ENCODE data around the gene CPTP.
A peak's percentile ranks its signal among the peaks of the same experiment; 100 is the strongest.

CPTP gene

DNA sequence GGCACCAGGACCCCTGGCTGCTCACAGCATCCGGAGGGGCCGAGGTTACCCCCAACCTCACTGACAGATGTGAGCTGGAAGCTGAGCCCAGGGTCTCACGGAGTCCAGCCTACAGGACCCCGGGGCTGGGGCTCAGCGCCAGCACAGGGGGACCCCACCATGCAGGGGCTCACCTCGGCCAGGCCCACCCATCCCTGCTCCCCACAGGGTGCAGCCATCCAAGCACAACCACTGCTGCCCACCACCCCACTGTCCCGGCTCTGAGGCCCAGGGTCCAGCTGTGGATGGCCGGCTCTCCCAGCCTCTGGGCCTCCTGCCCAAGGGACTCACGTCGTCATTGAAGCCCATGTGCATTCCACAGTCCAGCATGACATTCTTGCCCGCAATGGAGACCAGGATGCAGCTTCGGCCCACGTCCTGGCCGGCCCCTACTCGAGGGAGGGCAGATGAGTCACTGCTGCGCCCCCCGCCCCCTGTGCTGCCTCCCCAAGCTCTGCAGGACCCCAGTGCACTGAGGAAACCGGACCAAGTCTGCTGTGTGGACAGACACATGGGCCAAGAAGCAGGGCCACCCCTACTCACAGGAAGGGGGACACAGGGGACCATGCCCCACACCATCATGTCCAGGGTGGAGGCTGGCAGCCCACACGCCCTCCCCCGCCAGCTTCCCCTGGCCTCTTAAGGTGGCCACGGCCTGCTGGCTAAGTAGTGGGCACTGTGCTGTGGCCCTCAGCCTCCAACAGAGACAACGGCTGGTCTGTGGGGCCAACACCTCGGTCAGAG is 3.7 kb upstream of the CPTP start:
- no peak for DNase-seq

GRCh38 chr1:1321477-1321876 is 3.1 kb upstream of the CPTP start:
- DNase-seq = no peak

- no peak for DNase-seq
Measured at GRCh38 chr1:1322418-1322817, 2.2 kb upstream of the CPTP start.

GRCh38 chr1:1322952-1323351 is 1.6 kb upstream of the CPTP start:
- DNase-seq = no peak

GRCh38 chr1:1324084-1324523 is 498 bp upstream of the CPTP start:
- DNase-seq = peak; percentile 87

DNA sequence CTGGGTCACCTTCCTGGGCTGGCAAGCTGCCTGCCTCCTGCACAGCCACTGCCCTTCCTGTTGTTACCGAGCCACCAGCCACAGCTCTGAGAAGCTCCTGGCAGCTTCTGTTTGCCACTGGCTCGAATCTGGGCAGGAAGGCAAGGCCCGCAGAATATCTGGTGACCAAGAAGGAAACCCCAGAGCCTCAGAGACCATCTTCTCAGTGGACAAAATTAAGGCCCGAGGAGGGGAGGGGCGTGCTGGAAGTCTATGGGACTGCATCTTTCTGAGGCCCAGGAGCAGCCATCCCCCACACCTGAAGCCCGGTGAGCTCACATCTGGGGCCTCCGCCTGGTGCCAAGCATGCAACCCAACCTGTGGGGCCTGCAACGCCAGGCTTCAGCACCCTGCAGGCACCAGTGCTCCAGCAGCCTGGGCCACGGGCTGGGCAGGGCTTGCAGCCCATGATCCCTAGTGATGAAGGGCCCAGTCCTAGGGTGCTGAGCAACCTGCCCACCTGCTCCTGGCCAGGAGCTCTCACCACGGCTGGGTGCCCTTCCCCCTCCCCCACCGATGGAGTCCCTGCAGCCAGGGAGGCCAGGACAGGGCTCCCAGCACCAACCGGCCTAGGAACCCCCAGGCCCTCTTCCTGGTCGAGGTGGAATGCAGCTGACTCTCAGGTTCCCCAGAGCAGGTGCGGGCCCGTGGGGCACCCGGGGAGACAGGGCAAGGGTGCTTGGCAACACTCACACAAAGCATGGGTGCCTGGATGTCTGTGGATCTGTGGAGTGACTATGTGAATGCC is 879 bp downstream of the CPTP start:
- peak; percentile 76 for DNase-seq

- DNase-seq = no peak
Measured at GRCh38 chr1:1326075-1326605, 1.5 kb downstream of the CPTP start.

DNA sequence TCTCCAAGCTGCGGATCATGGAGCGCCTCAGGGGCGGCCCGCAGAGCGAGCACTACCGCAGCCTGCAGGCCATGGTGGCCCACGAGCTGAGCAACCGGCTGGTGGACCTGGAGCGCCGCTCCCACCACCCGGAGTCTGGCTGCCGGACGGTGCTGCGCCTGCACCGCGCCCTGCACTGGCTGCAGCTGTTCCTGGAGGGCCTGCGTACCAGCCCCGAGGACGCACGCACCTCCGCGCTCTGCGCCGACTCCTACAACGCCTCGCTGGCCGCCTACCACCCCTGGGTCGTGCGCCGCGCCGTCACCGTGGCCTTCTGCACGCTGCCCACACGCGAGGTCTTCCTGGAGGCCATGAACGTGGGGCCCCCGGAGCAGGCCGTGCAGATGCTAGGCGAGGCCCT is 2.7 kb downstream of the CPTP start:
- DNase-seq = no peak

GRCh38 chr1:1328254-1328653 is 3.7 kb downstream of the CPTP start:
- DNase-seq = no peak

- no peak for DNase-seq
Measured at GRCh38 chr1:1329304-1330210, 5.0 kb downstream of the CPTP start.

DNA sequence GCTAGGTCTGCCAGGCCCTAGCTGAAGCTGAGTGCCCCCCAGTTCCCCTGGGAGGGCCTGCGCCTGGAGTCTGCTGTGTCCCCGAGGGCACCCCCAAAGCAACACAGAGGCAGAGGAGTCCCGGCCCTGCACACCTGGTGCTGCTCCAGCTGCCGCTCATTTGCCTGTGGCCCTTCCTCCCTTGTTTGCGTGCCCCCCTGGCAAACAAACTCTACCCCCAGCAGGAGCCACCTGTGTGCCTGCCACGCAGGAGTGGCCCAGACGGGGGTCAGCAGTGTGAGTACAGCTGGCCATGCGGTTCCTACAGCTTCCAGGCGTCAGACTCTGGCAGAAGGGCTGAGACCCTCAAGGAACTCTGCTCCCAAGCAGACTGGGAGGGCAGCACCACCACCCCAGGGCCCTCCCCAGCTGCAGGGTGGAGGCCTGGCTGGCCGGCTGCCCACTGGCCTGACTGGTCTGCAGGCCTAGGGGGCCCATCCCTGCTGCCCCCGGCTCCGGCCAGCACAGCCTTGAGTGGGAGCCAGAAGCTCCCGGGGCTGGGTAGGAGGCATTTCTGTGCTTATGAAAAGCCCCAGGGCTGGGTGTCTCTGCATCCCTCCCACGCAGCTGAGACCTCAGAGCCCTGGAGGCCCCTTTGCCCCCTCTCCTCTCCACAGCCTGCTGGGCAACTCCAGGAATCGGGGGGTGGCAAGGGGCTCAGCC is 5.9 kb downstream of the CPTP start:
- DNase-seq = peak; percentile 43

DNA sequence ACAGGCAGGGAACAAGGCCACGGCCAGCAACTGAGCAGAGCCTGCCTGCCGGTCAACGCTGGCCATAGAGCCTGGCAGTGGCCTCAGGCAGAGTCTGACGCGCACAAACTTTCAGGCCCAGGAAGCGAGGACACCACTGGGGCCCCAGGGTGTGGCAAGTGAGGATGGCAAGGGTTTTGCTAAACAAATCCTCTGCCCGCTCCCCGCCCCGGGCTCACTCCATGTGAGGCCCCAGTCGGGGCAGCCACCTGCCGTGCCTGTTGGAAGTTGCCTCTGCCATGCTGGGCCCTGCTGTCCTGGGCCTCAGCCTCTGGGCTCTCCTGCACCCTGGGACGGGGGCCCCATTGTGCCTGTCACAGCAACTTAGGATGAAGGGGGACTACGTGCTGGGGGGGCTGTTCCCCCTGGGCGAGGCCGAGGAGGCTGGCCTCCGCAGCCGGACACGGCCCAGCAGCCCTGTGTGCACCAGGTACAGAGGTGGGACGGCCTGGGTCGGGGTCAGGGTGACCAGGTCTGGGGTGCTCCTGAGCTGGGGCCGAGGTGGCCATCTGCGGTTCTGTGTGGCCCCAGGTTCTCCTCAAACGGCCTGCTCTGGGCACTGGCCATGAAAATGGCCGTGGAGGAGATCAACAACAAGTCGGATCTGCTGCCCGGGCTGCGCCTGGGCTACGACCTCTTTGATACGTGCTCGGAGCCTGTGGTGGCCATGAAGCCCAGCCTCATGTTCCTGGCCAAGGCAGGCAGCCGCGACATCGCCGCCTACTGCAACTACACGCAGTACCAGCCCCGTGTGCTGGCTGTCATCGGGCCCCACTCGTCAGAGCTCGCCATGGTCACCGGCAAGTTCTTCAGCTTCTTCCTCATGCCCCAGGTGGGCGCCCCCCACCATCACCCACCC is 6.7 kb downstream of the CPTP start, which contains the start of gene TAS1R3:
TAS1R3 (plus strand) TSS at position 213 of the 898 bp plus-strand sequence; CDS start at position 279, 66 bp downstream.
- peak; percentile 85 for DNase-seq

- peak; percentile 88 for DNase-seq
Measured at GRCh38 chr1:1332031-1332755, 7.6 kb downstream of the CPTP start.

DNA sequence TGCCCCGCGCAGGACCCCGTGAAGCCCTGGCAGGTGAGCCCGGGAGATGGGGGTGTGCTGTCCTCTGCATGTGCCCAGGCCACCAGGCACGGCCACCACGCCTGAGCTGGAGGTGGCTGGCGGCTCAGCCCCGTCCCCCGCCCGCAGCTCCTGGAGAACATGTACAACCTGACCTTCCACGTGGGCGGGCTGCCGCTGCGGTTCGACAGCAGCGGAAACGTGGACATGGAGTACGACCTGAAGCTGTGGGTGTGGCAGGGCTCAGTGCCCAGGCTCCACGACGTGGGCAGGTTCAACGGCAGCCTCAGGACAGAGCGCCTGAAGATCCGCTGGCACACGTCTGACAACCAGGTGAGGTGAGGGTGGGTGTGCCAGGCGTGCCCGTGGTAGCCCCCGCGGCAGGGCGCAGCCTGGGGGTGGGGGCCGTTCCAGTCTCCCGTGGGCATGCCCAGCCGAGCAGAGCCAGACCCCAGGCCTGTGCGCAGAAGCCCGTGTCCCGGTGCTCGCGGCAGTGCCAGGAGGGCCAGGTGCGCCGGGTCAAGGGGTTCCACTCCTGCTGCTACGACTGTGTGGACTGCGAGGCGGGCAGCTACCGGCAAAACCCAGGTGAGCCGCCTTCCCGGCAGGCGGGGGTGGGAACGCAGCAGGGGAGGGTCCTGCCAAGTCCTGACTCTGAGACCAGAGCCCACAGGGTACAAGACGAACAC is 8.3 kb downstream of the CPTP start:
- peak; percentile 79 for DNase-seq

DNA sequence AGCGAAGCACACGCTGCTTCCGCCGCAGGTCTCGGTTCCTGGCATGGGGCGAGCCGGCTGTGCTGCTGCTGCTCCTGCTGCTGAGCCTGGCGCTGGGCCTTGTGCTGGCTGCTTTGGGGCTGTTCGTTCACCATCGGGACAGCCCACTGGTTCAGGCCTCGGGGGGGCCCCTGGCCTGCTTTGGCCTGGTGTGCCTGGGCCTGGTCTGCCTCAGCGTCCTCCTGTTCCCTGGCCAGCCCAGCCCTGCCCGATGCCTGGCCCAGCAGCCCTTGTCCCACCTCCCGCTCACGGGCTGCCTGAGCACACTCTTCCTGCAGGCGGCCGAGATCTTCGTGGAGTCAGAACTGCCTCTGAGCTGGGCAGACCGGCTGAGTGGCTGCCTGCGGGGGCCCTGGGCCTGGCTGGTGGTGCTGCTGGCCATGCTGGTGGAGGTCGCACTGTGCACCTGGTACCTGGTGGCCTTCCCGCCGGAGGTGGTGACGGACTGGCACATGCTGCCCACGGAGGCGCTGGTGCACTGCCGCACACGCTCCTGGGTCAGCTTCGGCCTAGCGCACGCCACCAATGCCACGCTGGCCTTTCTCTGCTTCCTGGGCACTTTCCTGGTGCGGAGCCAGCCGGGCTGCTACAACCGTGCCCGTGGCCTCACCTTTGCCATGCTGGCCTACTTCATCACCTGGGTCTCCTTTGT is 9.1 kb downstream of the CPTP start:
- peak; percentile 33 for DNase-seq

DNA sequence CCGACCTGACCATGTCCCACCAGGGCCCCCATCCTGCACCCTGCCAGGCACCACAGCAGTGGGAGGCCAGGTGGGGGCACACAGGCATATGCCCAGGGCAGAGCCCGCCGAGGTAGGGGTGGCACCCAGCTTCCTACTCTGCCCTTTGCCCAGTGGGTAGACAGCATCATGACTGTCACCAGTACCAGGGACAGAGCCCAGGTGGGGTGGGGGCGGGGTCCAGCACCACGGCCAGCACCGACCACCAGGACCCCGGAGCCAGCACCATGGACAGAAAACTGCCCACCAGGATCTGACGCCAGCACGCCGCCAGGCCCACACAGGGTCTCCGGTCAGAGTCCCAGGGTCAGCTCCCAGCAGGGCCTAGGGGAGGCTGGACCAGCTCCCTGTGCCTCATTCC is 10.2 kb downstream of the CPTP start:
- no peak for DNase-seq

DNA sequence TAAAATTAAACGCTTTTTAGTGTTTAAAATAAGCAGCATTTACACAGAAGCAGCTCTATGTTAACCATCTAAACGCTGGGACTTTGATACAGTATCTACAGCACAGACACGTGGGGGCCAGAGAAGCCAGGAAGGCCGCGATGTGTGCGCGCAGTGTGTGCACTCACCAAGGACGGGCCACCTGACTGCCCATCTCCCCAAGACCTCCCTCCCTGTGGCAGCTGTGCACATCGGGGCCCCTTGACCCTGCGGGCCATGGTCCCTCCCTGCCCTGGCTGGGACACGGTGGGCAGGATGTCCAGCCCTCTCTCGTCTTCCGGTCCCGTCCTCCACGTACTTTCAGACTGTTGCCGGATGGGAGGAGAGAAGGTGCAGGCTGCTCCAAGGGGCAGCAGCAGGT is 10.7 kb downstream of the CPTP start:
- no peak for DNase-seq

- DNase-seq = no peak
Measured at GRCh38 chr1:1335792-1336248, 11.2 kb downstream of the CPTP start.

DNA sequence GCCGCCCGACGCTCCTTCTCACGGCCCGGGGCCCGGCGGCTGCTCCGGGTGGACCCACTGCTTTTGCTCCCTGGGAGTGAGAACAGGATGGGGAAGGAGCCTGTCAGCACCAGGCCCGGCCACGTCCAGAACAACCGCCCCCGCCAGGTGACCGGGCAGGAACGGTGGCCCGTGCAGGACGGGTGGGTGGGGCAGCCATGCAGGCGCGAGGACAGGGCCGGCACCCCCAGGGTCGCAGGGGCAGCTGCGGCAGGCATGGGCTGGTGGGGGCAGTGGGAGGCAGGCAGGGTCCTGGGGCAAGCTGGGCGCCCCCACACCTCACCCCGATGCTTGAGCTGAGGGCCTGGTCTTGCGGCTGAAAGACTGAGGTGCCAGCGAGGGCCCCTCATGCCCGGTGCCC is 11.8 kb downstream of the CPTP start:
- no peak for DNase-seq
